K562 (cell line): ENCODE measurements around the gene NFATC2.

Experiments used
- EP300 ChIP-seq: IDR thresholded peaks from 2 replicates; pipeline ENCODE4 v1.6.1; 2012; ENCODE audit warnings: low read length, improper control_type of control experiment
- GABPB1 ChIP-seq: sonication (generic); formaldehyde crosslinking; IDR thresholded peaks from 2 replicates; pipeline ENCODE4 v1.8.0; 2022; ENCODE audit warnings: mild to moderate bottlenecking, missing genetic modification reagents
- MAFG ChIP-seq: fragments of 450-650 bp; conservative IDR thresholded peaks from 2 replicates; pipeline ENCODE4 v1.6.1; 2016; ENCODE audit warnings: missing genetic modification characterization, missing compliant biosample characterization
- POLR2A ChIP-seq: fragments of 450-650 bp; conservative IDR thresholded peaks from 2 replicates; pipeline ENCODE4 v1.6.1; 2016
- RFX7 ChIP-seq: fragments of 250-450 bp; sonication (Bioruptor Pico); IDR thresholded peaks from 2 replicates; pipeline ENCODE4 v1.5.1; 2021; ENCODE audit warnings: mild to moderate bottlenecking
- SLC30A9 ChIP-seq: fragments of 250-450 bp; sonication (Bioruptor Pico); IDR thresholded peaks from 2 replicates; pipeline ENCODE4 v1.8.0; 2022; ENCODE audit warnings: mild to moderate bottlenecking, moderate library complexity
- SMAD3 ChIP-seq: fragments of 450-650 bp; formaldehyde crosslinking; conservative IDR thresholded peaks from 2 replicates; pipeline ENCODE4 v1.4.0; 2020; ENCODE audit warnings: mild to moderate bottlenecking
- SMARCA5 ChIP-seq: fragments of 450-650 bp; IDR thresholded peaks from 2 replicates; pipeline ENCODE4 v1.6.1; 2016
- SMARCE1 ChIP-seq: fragments of 450-650 bp; IDR thresholded peaks from 2 replicates; pipeline ENCODE4 v1.7.1; 2016; ENCODE audit warnings: mild to moderate bottlenecking
- TCF7 ChIP-seq: sonication (generic); IDR thresholded peaks from 2 replicates; pipeline ENCODE4 v1.6.1; 2016; ENCODE audit warnings: antibody characterized with exemption, borderline replicate concordance
- TEAD4 ChIP-seq, 2 experiments: sonication (generic) in 1 of 2; formaldehyde crosslinking in 1 of 2; IDR thresholded peaks; 2 replicates each; pipeline versions ENCODE4 v1.6.1 to v1.8.0; 2012 to 2022; ENCODE audit warnings: borderline replicate concordance in 1 of 2, inconsistent platforms in 1 of 2, low read length in 1 of 2, mild to moderate bottlenecking in 1 of 2, missing genetic modification reagents in 1 of 2
- TF ChIP-seq, protein P1 (sequence below): sonication (generic); formaldehyde crosslinking; IDR thresholded peaks from 2 replicates; pipeline ENCODE4 v1.8.0; 2023; ENCODE audit warnings: missing genetic modification reagents, mild to moderate bottlenecking, borderline replicate concordance

DNA sequence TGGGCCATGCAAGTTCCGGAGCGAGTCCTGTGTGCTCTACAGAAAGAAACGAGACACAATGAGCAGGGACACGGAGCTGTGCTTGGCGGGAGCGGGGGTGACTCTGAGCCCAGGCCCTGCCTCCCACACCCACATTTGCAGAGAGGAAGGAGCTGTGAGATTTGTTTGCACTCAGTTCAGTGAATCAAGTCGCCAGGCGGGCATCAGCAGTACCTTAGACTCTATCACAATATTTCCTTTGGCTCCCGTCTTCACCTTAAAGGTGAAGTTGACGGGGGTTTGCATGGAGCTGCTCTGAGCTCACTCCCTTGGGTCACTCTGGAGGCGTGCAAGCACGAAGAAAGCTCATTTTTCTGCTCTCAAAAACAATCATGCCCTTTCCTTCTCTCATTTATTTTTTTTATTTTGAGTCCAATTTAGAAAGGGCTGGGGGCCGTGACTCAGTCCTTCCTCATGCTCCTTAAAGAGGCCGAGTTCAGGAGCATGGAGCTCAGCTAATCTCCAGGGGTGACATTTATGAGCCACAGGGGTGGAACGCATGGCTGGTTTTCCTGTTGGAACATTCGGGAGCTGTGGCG lies 188.2 kb downstream of the NFATC2 start:
- TF ChIP-seq TEAD4 (IDR thresholded peaks at IDR 0.05; ENCODE audit: low read length) = no peak
- TF ChIP-seq TEAD4 (CRISPR knock-in tag; IDR thresholded peaks at IDR 0.05; ENCODE audit: borderline replicate concordance) = no peak
- no peak for TF ChIP-seq SMAD3 (CRISPR knock-in tag)
- TF ChIP-seq, protein P1, sequence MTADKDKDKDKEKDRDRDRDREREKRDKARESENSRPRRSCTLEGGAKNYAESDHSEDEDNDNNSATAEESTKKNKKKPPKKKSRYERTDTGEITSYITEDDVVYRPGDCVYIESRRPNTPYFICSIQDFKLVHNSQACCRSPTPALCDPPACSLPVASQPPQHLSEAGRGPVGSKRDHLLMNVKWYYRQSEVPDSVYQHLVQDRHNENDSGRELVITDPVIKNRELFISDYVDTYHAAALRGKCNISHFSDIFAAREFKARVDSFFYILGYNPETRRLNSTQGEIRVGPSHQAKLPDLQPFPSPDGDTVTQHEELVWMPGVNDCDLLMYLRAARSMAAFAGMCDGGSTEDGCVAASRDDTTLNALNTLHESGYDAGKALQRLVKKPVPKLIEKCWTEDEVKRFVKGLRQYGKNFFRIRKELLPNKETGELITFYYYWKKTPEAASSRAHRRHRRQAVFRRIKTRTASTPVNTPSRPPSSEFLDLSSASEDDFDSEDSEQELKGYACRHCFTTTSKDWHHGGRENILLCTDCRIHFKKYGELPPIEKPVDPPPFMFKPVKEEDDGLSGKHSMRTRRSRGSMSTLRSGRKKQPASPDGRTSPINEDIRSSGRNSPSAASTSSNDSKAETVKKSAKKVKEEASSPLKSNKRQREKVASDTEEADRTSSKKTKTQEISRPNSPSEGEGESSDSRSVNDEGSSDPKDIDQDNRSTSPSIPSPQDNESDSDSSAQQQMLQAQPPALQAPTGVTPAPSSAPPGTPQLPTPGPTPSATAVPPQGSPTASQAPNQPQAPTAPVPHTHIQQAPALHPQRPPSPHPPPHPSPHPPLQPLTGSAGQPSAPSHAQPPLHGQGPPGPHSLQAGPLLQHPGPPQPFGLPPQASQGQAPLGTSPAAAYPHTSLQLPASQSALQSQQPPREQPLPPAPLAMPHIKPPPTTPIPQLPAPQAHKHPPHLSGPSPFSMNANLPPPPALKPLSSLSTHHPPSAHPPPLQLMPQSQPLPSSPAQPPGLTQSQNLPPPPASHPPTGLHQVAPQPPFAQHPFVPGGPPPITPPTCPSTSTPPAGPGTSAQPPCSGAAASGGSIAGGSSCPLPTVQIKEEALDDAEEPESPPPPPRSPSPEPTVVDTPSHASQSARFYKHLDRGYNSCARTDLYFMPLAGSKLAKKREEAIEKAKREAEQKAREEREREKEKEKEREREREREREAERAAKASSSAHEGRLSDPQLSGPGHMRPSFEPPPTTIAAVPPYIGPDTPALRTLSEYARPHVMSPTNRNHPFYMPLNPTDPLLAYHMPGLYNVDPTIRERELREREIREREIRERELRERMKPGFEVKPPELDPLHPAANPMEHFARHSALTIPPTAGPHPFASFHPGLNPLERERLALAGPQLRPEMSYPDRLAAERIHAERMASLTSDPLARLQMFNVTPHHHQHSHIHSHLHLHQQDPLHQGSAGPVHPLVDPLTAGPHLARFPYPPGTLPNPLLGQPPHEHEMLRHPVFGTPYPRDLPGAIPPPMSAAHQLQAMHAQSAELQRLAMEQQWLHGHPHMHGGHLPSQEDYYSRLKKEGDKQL = no peak
- TF ChIP-seq SLC30A9 (CRISPR knock-in tag) = no peak
- TF ChIP-seq TCF7 = no peak
- TF ChIP-seq EP300 = no peak
- no peak for TF ChIP-seq MAFG (tag)
- no peak for TF ChIP-seq RFX7 (CRISPR knock-in tag)
- no peak for TF ChIP-seq POLR2A
- no peak for TF ChIP-seq GABPB1 (CRISPR knock-in tag)
- TF ChIP-seq SMARCA5 = no peak
- no peak for TF ChIP-seq SMARCE1
